ENCODE measurements around the gene FAM89A.
"Not testable (repeated sequence)": the region's sequence is repeated elsewhere in the genome, so short reads cannot be mapped to it uniquely, and the experiment has no call there.

The FAM89A gene

DNA sequence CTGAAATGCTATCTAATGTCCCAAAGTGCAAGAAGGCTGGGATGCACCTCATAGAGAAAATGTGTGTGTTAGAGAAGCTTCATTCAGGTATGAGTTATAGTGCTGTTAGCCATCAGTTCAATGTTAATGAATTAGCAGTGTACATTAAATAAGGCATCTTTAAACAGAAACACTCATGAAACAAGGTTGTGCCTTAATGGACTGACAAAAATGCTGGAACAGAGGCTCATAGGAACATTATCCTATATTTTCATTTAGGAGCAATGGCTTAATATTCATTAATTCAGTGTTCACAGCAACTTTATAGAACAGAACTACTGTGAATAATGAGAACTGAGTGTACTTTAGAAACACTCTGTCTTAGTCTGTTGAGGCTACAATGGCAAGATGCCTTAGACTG, 15.2 kb upstream of the FAM89A start:
- DNase-seq (ENCODE audit: low spot score), result no peak

DNA sequence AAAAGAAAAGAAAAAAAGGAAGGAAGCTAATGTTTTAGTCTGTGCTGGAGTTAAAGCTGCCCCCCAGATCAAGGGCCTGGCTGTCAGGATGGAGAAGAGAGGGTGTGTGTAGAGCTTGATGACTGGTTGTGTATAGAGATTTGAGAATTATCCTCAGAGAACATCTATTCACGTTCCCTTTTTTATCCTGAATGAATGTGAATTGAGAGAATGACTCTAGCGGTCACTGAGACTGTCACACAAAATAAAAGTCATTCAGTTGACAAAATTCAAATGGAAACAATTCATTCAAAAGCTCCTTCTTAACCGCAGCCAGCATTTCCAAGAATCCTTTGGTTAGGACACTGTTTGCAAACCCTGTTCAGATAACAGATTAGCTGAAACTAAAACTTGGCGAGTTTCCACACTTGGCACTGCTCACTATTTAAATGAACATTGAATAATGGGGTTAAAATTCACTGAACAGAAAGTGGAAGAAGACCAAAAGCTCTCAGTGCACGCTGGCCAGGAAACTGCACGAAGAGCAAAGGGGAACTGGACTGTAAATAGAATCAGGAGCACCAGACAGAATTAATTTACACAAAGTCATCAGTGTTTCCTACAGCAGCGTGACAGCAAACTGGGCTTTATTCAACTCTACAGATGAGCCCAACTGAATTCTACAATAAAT, 13.6 kb upstream of the FAM89A start:
- DNase-seq (ENCODE audit: low spot score), result peak; percentile 40

DNA sequence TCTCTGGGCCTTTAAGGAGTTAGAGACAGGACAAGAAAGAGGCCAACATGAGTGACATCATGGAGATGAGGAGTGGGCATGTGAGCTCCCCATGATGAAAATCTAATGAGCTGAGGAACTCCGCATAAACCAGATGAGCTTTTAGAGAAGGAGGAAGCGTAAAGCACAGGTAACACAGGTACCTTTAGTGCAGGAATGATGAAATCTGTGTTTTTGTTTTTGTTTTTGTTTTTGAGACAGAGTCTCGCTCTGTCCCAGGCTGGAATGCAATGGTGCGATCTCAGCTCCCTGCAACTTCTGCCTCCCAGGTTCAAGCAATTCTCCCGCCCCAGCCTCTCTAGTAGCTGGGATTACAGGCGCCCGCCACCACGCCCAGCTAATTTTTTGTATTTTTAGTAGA, 12.7 kb upstream of the FAM89A start:
- no peak for DNase-seq (ENCODE audit: low spot score)

- not testable (repeated sequence) for DNase-seq (ENCODE audit: low spot score)
Observed at GRCh38 chr1:231050932-231051331, 10.9 kb upstream of the FAM89A start.

DNA sequence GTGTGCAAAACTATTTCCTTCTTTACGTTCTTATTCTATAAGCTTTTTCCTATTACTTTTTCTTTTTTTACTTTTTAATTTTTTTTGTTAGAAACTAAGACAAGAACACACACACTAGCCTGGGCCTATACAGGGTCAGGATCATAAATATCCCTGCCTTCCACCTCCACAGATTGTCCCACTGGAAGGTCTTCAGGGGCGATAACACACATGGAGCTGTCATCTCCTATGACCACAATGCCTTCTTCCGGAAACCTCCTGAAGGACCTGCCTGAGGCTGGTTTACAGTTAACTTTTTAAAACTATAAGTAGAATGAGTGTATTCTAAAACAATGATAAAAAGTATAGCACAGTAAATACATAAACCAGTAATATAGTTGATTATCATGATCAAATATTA, 10.3 kb upstream of the FAM89A start:
- no peak for DNase-seq (ENCODE audit: low spot score)

GRCh38 chr1:231049121-231049979, 9.3 kb upstream of the FAM89A start:
- no peak for DNase-seq (ENCODE audit: low spot score)

DNA sequence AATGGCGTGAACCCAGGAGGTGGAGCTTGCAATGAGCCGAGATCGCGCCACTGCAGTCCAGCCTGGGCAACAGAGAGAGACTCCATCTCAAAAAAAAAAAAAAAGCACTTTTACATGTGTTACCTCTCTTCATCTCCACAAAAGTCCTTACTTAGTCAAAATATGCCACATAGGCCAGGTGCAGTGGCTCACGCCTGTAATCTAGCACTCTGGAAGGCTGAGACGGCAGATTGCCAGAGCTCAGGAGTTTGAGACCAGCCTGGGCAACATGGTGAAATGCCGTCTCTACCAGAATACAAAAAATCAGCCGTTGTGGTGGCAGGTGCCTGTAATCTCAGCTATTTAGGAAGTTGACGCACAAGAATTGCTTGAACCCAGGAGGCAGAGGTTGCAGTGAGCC, 8.4 kb upstream of the FAM89A start:
- DNase-seq (ENCODE audit: low spot score), result not testable (repeated sequence)

DNA sequence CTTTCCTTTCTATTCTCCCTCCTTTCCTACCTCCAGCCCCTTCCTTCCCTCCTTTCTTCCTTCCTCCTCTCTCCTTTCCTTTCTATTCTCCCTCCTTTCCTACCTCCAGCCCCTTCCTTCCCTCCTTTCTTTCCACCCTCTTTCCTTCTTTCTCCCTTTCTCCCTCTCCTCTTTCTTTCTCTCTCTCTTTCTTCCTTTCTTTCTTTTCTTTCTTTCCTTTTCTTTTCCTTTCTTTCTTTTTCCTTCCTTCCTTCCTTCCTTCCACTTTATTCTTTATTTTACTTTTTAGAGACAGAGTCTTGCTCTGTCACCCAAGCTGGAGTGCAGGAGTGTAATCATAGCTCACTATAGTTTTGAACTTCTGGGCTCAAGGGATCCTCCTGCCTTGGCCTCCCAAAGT, 7.5 kb upstream of the FAM89A start:
- not testable (repeated sequence) for DNase-seq (ENCODE audit: low spot score)

- DNase-seq (ENCODE audit: low spot score), result no peak
Observed at GRCh38 chr1:231046730-231047395, 6.8 kb upstream of the FAM89A start.

DNA sequence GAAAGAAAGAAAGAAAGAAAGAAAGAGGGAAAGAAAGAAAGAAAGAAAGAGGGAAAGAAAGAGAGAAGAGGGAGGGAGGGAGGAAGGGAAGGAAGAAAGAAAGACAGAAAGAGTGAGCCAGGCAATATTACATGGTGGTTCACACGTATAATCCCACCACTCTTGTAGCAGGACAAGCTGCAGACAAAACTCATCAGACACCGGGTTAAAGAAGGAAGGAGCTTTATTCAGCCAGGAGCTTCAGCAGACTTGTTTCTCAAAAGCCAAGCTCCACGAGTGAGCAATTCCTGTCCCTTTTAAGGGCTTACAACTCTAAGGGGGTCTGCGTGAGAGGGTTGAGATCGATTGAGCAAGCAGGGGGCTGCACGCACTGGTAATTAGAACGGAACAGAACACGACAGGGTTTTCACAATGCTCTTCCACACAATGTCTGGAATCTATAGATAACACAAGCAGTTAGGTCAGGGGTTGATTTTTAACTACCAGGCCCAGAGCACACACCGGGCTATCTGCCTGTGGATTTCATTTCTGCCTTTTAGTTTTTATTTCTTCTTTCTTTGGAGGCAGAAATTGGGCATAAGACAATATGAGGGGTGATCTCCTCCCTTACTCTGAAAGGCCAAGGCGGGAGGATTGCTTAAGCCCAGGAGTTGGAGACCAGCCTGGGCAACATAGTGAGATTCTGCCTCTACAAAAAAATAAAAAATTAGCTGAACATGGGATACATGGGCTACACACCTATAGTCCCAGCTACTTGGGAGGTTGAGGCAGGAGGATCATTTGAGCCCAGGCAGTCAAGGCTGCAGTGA, 6.1 kb upstream of the FAM89A start:
- not testable (repeated sequence) for DNase-seq (ENCODE audit: low spot score)

DNA sequence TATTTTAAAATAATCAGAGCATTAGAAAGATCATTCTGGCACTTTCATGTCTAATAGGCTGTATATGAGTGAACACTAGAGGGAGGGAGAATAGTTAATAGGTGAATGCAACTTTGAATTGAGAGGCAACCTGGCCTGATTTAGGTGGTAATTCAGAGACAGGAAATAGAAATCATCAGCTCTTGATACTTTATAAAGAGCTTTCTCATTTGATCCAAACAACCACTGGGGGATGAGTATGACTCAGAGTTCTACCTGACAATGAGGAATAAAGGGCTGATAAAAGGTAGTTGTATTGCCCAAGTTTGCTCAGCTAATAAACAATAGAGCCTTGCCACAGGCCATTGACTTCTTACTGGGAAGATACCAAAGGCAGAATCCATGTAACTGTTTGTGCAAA, 5.2 kb upstream of the FAM89A start:
- DNase-seq (ENCODE audit: low spot score), result no peak

DNA sequence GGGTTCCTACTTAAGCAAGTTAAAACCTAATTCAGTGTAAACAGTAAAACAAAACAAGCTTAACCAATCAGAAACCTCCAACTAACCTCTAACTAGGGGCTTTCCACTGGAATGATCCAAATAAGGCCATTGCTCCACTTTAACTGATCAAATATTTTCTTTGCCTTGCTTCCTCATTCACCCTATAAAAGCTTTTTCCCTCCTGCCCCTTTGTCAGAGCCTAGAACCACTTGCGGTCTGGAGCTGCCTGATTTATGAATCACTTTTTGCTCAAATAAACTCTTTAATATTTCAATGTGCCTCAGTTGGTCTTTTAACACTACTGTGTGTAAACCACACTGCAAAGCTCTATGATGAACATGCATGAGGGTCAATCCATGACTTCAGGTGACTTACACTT, 4.5 kb upstream of the FAM89A start:
- no peak for DNase-seq (ENCODE audit: low spot score)

DNA sequence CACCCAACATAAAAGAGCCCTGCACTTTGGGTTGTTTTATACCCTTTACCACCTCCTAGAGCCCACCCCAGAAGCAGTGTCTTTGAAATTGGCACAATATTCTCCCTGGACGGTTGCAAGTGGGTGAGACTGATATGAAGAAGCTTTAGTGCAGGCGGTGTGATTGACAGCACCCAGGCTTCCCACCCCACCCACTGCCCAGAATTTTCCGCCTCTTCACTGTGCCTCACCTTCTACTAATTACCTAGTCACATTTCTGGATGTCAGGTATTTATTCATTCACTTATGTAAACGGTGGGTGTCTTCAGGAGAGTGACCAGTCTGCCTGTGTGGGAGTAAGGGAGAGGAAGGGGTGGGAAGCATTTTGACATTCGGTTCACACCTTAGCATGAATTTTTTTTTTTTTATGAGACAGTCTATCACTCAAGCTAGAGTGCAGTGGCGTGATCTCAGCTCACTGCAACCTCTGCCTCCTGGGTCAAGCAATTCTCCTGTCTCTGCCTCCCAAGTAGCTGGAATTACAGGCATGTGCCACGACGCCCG, 1.7 kb upstream of the FAM89A start:
- DNase-seq (ENCODE audit: low spot score), result no peak

GRCh38 chr1:231040800-231041718, 1.0 kb upstream of the FAM89A start:
- DNase-seq (ENCODE audit: low spot score), result no peak

DNA sequence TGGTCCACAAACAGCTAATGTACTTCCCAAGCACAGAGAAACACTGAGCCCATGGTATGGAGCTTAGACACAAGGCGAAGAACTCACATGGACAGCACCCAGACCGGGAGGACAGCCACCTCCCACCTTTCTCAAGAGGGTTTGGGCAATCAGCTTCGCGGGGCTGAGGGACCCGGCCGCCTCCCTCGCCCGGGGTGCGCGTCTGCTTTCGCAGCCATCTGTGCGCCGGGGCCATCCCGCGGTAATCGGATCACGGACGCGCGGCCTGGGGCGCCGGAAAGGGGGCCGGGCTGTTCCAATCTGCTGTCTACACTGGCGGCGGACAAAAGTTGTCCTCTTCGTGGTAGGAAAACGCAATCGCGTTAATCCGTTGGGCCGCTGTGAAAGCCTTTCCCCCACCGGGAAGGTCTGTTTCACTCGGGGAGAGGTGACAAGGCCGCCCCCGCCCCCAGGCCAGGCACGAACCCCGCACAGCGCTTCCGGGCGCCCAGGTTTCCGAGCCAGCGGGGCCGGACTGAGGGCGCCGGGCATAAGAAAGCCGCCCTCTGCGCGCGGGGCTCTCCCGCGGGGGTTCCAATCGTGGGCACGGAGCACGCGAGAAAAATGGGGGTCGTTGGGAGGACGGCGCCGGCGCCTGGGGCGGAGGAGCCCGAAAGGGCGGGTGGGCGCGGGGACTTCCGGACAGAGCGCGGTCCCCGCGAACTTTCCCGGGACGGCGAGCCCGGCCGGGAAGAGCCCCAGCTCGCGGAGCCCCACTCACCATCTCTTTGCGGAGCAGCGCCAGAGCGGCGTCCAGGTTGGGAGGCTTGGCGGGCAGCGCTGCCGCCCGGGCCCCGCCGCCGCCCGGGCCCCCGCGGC, 664 bp downstream of the FAM89A start:
- peak; percentile 25 for DNase-seq (ENCODE audit: low spot score)

DNA sequence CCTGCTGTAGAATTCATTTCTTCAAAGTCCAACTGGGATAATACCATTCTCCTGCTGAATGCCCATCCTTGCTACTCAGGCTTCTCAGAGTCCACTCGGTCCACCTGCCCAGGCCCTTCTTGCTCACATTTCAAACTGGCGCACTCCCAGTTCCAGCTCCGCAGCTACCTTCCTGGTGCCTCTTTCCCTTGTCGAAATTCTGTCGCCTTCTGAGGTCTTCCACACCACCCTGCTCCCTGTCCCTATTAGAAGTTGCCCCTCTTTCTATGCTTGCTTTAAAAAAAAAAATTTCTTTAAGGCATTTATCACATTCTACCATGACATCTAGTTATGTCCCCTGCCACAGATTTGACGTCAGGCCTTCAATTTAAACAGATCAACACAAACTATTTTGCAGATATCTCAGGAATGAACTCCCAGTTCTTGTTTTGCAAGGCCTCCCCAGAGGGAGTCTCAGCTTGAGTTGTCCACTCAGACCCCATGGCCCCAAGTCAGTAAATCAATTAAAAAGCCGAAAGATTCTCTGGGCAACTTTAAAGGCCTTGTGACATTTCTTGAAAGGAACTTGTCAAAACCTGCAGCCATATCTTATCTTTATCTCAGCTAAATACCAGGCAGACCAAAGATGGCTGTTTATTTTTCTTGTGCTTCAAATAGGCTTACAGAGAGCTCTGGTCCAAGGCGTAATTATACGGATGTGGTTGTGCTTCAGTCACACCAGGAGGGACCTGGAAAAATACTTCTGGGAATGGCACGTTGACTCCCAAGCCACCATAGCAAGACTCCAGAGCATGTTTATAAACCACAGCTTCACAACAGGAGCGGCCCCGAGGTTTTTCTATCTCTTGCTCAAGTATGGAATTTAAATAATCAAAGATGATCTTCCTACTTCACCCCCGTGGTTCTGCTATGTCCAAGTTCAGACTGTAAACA, 2.2 kb downstream of the FAM89A start:
- no peak for DNase-seq (ENCODE audit: low spot score)

- no peak for DNase-seq (ENCODE audit: low spot score)
Observed at GRCh38 chr1:231036416-231036815, 3.6 kb downstream of the FAM89A start.

- DNase-seq (ENCODE audit: low spot score), result no peak
Observed at GRCh38 chr1:231035799-231036198, 4.3 kb downstream of the FAM89A start.

GRCh38 chr1:231032963-231033362, 7.1 kb downstream of the FAM89A start:
- no peak for DNase-seq (ENCODE audit: low spot score)

Measured in activated CD4-positive, alpha-beta T cell treated with anti-CD3 and anti-CD28 coated beads, Interleukin-2, Interleukin-4, amounts not matched to agents 100 ng/mL and 50 ng/mL, durations not matched to agents 16 hours and 8 hours (primary cell).